NT2/D1 (cell line): ENCODE data around the gene ELFN2.

Experiments used
- SUZ12 ChIP-seq: IDR thresholded peaks from 2 replicates; pipeline ENCODE4 v1.6.1; 2011; ENCODE audit not compliant: insufficient read length, insufficient read depth; ENCODE audit errors: extremely low read depth
- YY1 ChIP-seq: IDR thresholded peaks from 2 replicates; pipeline ENCODE4 v1.6.1; 2011; ENCODE audit not compliant: insufficient read length, insufficient read depth

- TF ChIP-seq YY1 (no peak), SUZ12 (no peak)
Measured at GRCh38 chr22:37338539-37339246, 88.6 kb downstream of the ELFN2 start.
